Measurements from ENCODE around the gene ELOVL3. TPM values are rescaled to one million over a fixed set of nuclear protein-coding genes. Genes with fewer than 3 reads are reported as not detected.

The ELOVL3 gene
- polyA plus RNA-seq, 1 donor, result 0.12 TPM

- no peaks in the 10 kb centered on the region for H3K27me3 ChIP-seq (ENCODE audit: control insufficient read depth, insufficient read depth, low read length)
- no peak for DNase-seq
- WGBS (ENCODE audit: insufficient coverage, low lambda C conversion rate), result no CpG with 5 or more reads among the region's 1 CpG
Observed at GRCh38 chr10:102254426-102254825, 28.3 kb downstream of the ELOVL3 start.

GRCh38 chr10:102255404-102255803 is 29.3 kb downstream of the ELOVL3 start:
- no peak for DNase-seq
- Histone ChIP-seq H3K36me3 (ENCODE audit: control insufficient read depth, insufficient read depth, low read length) (peaks cover 22% of the 10 kb centered on the region), H3K9me3 (ENCODE audit: control insufficient read depth, low read depth, low read length) (no peaks in the 10 kb centered on the region), H3K4me1 (ENCODE audit: control insufficient read depth, insufficient read depth, low read length) (no peaks in the 10 kb centered on the region), H3K27me3 (ENCODE audit: control insufficient read depth, insufficient read depth, low read length) (no peaks in the 10 kb centered on the region), H3K4me3 (ENCODE audit: low read length) (no peak overlapping the region), H3K27ac (ENCODE audit: low read length) (no peak overlapping the region)
- WGBS (ENCODE audit: insufficient coverage, low lambda C conversion rate), result 91% methylated on average over 1 of the region's 2 CpGs

More at GRCh38 chr10:102254426-102254825, 28.3 kb downstream of the ELOVL3 start:
- no peak overlapping the region for H3K4me3 ChIP-seq (ENCODE audit: low read length)
- peaks cover 15% of the 10 kb centered on the region for H3K36me3 ChIP-seq (ENCODE audit: control insufficient read depth, insufficient read depth, low read length)
- no peaks in the 10 kb centered on the region for H3K9me3 ChIP-seq (ENCODE audit: control insufficient read depth, low read depth, low read length)
- no peaks in the 10 kb centered on the region for H3K4me1 ChIP-seq (ENCODE audit: control insufficient read depth, insufficient read depth, low read length)
- H3K27ac ChIP-seq (ENCODE audit: low read length), result no peak overlapping the region

GRCh38 chr10:102261196-102261595 is 35.1 kb downstream of the ELOVL3 start:
- Histone ChIP-seq H3K4me1 (ENCODE audit: control insufficient read depth, insufficient read depth, low read length) (peaks cover 4% of the 10 kb centered on the region), H3K9me3 (ENCODE audit: control insufficient read depth, low read depth, low read length) (no peaks in the 10 kb centered on the region), H3K36me3 (ENCODE audit: control insufficient read depth, insufficient read depth, low read length) (peaks cover 41% of the 10 kb centered on the region), H3K27me3 (ENCODE audit: control insufficient read depth, insufficient read depth, low read length) (no peaks in the 10 kb centered on the region), H3K27ac (ENCODE audit: low read length) (no peak overlapping the region), H3K4me3 (ENCODE audit: low read length) (no peak overlapping the region)
- no peak for DNase-seq

GRCh38 chr10:102261842-102262241 is 35.7 kb downstream of the ELOVL3 start:
- Histone ChIP-seq H3K27ac (ENCODE audit: low read length) (no peak overlapping the region), H3K4me1 (ENCODE audit: control insufficient read depth, insufficient read depth, low read length) (peaks cover 4% of the 10 kb centered on the region), H3K36me3 (ENCODE audit: control insufficient read depth, insufficient read depth, low read length) (peaks cover 42% of the 10 kb centered on the region), H3K4me3 (ENCODE audit: low read length) (no peak overlapping the region), H3K27me3 (ENCODE audit: control insufficient read depth, insufficient read depth, low read length) (no peaks in the 10 kb centered on the region), H3K9me3 (ENCODE audit: control insufficient read depth, low read depth, low read length) (no peaks in the 10 kb centered on the region)
- WGBS (ENCODE audit: insufficient coverage, low lambda C conversion rate), result 100% methylated on average over 1 of the region's 6 CpGs
- no peak for DNase-seq

GRCh38 chr10:102262744-102263370 is 36.8 kb downstream of the ELOVL3 start:
- no CpG with 5 or more reads among the region's 4 CpGs for WGBS (ENCODE audit: insufficient coverage, low lambda C conversion rate)
- Histone ChIP-seq H3K9me3 (ENCODE audit: control insufficient read depth, low read depth, low read length) (no peaks in the 10 kb centered on the region), H3K27me3 (ENCODE audit: control insufficient read depth, insufficient read depth, low read length) (no peaks in the 10 kb centered on the region), H3K27ac (ENCODE audit: low read length) (peak overlapping the region; percentile 66), H3K4me1 (ENCODE audit: control insufficient read depth, insufficient read depth, low read length) (peaks cover 4% of the 10 kb centered on the region), H3K36me3 (ENCODE audit: control insufficient read depth, insufficient read depth, low read length) (peaks cover 47% of the 10 kb centered on the region), H3K4me3 (ENCODE audit: low read length) (no peak overlapping the region)
- DNase-seq, result peak in 1 of 2 donors; percentile 47

GRCh38 chr10:102264371-102264770 is 38.3 kb downstream of the ELOVL3 start:
- no peaks in the 10 kb centered on the region for H3K27me3 ChIP-seq (ENCODE audit: control insufficient read depth, insufficient read depth, low read length)
- no peak overlapping the region for H3K4me3 ChIP-seq (ENCODE audit: low read length)
- no peaks in the 10 kb centered on the region for H3K9me3 ChIP-seq (ENCODE audit: control insufficient read depth, low read depth, low read length)
- 70% methylated on average over 2 of the region's 4 CpGs for WGBS (ENCODE audit: insufficient coverage, low lambda C conversion rate)
- H3K4me1 ChIP-seq (ENCODE audit: control insufficient read depth, insufficient read depth, low read length), result peaks cover 4% of the 10 kb centered on the region
- no peak overlapping the region for H3K27ac ChIP-seq (ENCODE audit: low read length)
- H3K36me3 ChIP-seq (ENCODE audit: control insufficient read depth, insufficient read depth, low read length), result peaks cover 46% of the 10 kb centered on the region
- DNase-seq, result no peak

GRCh38 chr10:102266670-102267069 is 40.6 kb downstream of the ELOVL3 start:
- Histone ChIP-seq H3K36me3 (ENCODE audit: control insufficient read depth, insufficient read depth, low read length) (peaks cover 30% of the 10 kb centered on the region), H3K4me3 (ENCODE audit: low read length) (no peak overlapping the region), H3K27me3 (ENCODE audit: control insufficient read depth, insufficient read depth, low read length) (no peaks in the 10 kb centered on the region), H3K27ac (ENCODE audit: low read length) (no peak overlapping the region), H3K4me1 (ENCODE audit: control insufficient read depth, insufficient read depth, low read length) (peaks cover 4% of the 10 kb centered on the region), H3K9me3 (ENCODE audit: control insufficient read depth, low read depth, low read length) (no peaks in the 10 kb centered on the region)
- 75% methylated on average over 2 of the region's 3 CpGs for WGBS (ENCODE audit: insufficient coverage, low lambda C conversion rate)
- no peak for DNase-seq

- H3K4me1 ChIP-seq (ENCODE audit: control insufficient read depth, insufficient read depth, low read length), result peaks cover 4% of the 10 kb centered on the region
- peaks cover 21% of the 10 kb centered on the region for H3K36me3 ChIP-seq (ENCODE audit: control insufficient read depth, insufficient read depth, low read length)
- no peak overlapping the region for H3K4me3 ChIP-seq (ENCODE audit: low read length)
- DNase-seq, result no peak
- H3K27me3 ChIP-seq (ENCODE audit: control insufficient read depth, insufficient read depth, low read length), result no peaks in the 10 kb centered on the region
- no peaks in the 10 kb centered on the region for H3K9me3 ChIP-seq (ENCODE audit: control insufficient read depth, low read depth, low read length)
- no peak overlapping the region for H3K27ac ChIP-seq (ENCODE audit: low read length)
Observed at GRCh38 chr10:102267748-102268147, 41.6 kb downstream of the ELOVL3 start.

GRCh38 chr10:102268375-102268888 is 42.3 kb downstream of the ELOVL3 start:
- H3K27ac ChIP-seq (ENCODE audit: low read length), result no peak overlapping the region

GRCh38 chr10:102269017-102269416 is 42.9 kb downstream of the ELOVL3 start:
- peaks cover 16% of the 10 kb centered on the region for H3K36me3 ChIP-seq (ENCODE audit: control insufficient read depth, insufficient read depth, low read length)
- H3K4me1 ChIP-seq (ENCODE audit: control insufficient read depth, insufficient read depth, low read length), result no peaks in the 10 kb centered on the region
- peak; percentile 37 to 54 for DNase-seq
- H3K4me3 ChIP-seq (ENCODE audit: low read length), result no peak overlapping the region
- no peak overlapping the region for H3K27ac ChIP-seq (ENCODE audit: low read length)
- WGBS (ENCODE audit: insufficient coverage, low lambda C conversion rate), result no CpG with 5 or more reads among the region's 3 CpGs
- no peaks in the 10 kb centered on the region for H3K9me3 ChIP-seq (ENCODE audit: control insufficient read depth, low read depth, low read length)
- no peaks in the 10 kb centered on the region for H3K27me3 ChIP-seq (ENCODE audit: control insufficient read depth, insufficient read depth, low read length)

More at GRCh38 chr10:102268375-102268888, 42.3 kb downstream of the ELOVL3 start:
- H3K36me3 ChIP-seq (ENCODE audit: control insufficient read depth, insufficient read depth, low read length), result peaks cover 16% of the 10 kb centered on the region
- H3K27me3 ChIP-seq (ENCODE audit: control insufficient read depth, insufficient read depth, low read length), result no peaks in the 10 kb centered on the region
- no peak overlapping the region for H3K4me3 ChIP-seq (ENCODE audit: low read length)
- no peaks in the 10 kb centered on the region for H3K4me1 ChIP-seq (ENCODE audit: control insufficient read depth, insufficient read depth, low read length)
- H3K9me3 ChIP-seq (ENCODE audit: control insufficient read depth, low read depth, low read length), result no peaks in the 10 kb centered on the region
- DNase-seq, result no peak

GRCh38 chr10:102274062-102274461 is 48.0 kb downstream of the ELOVL3 start:
- Histone ChIP-seq H3K4me3 (ENCODE audit: low read length) (no peak overlapping the region), H3K9me3 (ENCODE audit: control insufficient read depth, low read depth, low read length) (no peaks in the 10 kb centered on the region), H3K4me1 (ENCODE audit: control insufficient read depth, insufficient read depth, low read length) (no peaks in the 10 kb centered on the region), H3K27me3 (ENCODE audit: control insufficient read depth, insufficient read depth, low read length) (no peaks in the 10 kb centered on the region), H3K27ac (ENCODE audit: low read length) (no peak overlapping the region), H3K36me3 (ENCODE audit: control insufficient read depth, insufficient read depth, low read length) (peaks cover under 1% of the 10 kb centered on the region)
- DNase-seq, result no peak
- no CpG with 5 or more reads among the region's 1 CpG for whole genome bisulfite sequencing (ENCODE audit: insufficient coverage, low lambda C conversion rate)
